ENCODE results near the gene PEX5L.
"Not testable (repeated sequence)": the region's sequence is repeated elsewhere in the genome, so short reads cannot be mapped to it uniquely, and the experiment has no call there.

The PEX5L gene, protein sequence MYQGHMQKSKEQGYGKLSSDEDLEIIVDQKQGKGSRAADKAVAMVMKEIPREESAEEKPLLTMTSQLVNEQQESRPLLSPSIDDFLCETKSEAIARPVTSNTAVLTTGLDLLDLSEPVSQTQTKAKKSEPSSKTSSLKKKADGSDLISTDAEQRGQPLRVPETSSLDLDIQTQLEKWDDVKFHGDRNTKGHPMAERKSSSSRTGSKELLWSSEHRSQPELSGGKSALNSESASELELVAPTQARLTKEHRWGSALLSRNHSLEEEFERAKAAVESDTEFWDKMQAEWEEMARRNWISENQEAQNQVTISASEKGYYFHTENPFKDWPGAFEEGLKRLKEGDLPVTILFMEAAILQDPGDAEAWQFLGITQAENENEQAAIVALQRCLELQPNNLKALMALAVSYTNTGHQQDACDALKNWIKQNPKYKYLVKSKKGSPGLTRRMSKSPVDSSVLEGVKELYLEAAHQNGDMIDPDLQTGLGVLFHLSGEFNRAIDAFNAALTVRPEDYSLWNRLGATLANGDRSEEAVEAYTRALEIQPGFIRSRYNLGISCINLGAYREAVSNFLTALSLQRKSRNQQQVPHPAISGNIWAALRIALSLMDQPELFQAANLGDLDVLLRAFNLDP

DNA sequence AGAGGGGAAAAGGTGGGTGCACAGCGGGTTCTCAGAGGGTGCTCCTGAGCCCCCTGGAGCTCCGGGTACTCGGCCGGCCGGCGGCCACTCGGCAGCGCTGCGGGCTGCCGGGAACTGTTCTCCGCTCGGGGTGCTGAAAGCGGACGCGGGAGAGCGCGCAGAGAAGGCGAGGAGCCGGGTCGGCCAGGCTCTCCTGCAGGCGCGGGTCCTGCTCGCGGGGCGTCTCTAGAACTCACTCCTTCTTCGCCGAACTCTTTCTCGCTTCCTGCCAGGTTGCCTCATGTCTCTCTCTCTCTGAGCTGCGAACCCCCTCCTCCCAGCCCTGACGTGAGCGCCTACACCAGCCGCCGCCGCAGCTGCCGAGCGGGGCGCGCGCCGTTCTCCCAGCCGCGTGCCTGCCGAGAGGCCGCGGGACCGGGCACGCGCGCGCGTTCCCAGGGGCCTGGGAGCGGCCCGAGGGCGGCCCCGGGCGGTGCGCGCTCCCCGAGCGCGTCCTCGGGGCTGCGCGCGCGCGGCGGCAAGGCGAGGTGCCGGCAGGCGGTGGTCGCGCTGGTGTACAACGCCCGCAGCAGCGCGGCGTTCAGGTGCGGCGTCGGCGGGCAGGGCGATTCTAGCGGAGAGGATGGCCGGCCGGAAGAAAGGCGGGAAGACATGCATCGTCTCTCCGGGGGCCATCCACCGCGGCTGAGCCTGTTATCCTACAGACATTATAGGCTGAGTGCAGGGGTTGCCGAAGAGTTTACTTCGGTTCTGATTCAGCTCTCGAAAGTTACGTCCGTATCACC lies at the start of gene PEX5L:
Gene PEX5L (minus strand): TSS at position 267 of the 785 bp plus-strand sequence. CDS start 338 bp downstream, outside the sequence.
- in situ Hi-C loops (cut with MboI; ENCODE audit: low sequenced_read_pairs) = no loop called here

DNA sequence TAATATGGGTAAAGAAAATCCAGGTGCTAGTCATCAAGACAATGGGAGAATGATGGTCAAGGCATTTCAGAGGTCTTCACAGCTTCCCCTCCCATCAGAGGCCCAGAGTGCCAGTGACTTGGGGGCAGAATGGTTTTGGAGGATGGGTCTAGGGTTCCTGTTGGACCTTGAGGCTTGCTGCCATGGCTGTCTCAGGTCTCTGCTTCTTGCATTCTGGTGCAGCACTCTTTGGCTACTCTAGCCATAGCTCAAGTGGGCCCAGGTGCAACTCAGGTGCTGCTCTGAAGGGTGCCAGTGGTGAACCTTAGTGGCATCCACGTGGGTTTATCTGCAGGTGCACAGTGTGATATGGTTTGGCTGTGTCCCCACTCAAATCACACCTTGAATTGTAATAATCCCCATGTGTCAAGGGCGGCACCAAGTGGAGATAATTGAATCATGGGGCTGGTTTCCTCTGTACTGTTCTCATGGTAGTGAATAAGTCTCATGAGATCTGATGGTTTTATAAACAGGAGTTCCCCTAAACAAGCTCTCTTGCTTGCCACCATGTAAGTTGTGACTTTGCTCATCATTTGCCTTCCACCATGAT lies 48.5 kb upstream of the PEX5L start:
- in situ Hi-C loops (cut with MboI; ENCODE audit: low sequenced_read_pairs) = no loop called here

DNA sequence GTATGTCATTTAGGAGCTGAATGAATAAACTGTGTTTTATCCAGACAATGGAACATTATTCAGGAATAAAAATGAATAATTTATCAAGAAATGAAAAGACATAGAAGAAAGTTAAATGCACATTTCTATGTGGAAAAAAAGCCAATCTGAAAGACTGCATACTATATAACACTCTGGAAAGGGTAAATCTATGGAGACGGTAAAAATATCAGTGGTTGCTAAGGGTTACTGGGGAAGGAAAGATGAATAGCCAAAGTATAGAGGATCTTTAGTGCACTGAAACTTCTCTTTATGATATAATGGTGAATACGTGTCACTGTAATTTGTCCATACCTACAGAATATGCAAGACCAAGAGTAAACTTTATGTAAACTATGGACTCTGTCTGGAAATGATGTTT lies 46.0 kb upstream of the PEX5L start:
- in situ Hi-C loops (cut with MboI; ENCODE audit: low sequenced_read_pairs) = no loop called here

DNA sequence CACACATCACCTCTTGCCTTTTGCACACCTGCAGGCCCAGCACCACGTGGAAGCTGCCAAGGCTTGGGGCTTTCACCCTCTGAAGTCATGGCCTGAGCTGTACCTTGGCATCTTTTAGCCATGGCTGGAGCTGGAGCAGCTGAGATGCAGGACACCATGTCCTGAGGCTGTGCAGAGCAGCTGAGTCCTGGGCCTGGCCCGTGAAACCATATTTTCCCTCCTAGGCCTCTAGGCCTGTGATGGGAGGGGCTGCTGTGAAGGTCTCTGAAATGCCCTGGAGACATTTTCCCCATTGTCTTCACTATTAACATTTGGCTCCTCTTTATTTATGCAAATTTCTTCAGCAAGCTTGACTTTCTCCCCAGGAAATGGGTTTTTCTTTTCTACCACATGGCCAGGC lies 41.9 kb upstream of the PEX5L start:
- in situ Hi-C loops (cut with MboI; ENCODE audit: low sequenced_read_pairs) = no loop called here

DNA sequence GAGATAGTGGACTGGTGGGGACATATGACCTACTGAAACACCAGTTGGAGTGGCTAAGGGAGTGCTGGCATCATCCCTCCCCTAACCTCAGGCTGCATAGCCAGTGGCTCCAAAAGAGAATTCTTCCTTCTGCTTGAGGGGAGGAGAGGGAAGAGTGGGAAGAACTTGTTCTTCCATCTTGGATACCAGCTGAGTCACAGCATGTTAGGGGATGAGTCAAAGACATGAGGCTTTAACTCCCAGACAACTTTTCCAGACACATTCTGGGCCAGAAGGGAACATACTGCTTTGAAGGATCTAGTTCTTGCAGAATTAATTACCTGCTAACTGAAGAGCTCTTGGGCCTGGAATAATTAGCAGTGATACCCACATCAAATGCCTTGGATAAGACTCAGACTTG lies 36.8 kb upstream of the PEX5L start:
- in situ Hi-C loops (cut with MboI; ENCODE audit: low sequenced_read_pairs) = no loop called here

DNA sequence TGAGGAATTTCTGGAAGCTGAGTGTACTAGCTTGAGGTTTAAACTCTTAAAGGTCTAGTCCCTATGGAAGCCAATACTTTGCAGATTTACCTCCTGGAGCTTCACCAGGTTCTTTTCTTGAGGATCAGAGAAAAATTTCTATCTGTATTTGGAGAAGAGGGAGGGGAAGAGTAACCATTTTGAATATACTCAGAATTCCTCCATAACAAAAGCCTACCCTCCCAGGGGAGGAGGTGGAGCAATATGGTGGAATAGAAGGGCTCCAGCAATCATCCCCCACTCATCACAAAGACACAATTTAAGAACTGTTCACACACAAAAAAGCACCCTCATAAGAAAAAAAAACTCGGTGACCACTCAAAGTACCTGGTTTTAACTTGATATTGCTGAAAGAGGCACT lies 36.0 kb upstream of the PEX5L start:
- in situ Hi-C loops (cut with MboI; ENCODE audit: low sequenced_read_pairs) = no loop called here

DNA sequence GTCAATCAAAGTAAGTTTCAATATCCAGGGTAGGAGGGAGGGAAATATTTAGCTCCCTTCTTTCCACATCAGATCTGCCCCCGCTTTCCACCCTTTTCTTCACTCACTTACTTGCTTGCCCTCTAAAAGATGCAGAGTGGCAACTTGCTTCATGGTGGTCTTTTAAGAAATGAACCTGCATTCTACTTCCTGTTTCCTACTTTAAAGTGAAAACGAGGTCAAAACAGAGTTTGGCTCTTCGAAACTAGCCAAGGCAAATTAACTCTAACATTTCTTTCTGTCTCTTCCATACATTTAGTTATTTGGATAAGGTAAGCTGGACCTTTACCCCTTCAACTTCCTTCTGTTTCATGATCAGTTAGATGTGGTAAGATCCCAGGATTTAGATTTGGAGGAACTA lies 34.2 kb upstream of the PEX5L start:
- in situ Hi-C loops (cut with MboI; ENCODE audit: low sequenced_read_pairs) = no loop called here

DNA sequence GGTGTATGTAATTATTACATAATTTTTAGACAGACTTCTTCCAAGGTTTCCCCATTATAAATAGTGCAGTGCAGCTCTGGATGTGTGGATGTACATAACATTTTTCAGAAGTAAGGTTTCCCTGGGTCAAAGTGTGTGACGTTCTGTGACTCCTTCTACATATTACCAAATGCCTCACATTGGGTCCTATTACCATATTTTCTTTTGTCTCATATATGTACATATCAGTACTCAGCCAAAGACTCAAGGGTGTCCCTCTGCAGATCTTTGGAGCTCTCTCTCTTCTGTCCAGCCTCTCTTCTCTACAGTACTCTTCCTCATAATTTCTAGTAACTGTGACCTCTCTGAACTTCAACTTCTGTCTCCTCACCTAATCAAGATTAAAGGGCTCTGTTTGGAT lies 31.3 kb upstream of the PEX5L start:
- in situ Hi-C loops (cut with MboI; ENCODE audit: low sequenced_read_pairs) = no loop called here

DNA sequence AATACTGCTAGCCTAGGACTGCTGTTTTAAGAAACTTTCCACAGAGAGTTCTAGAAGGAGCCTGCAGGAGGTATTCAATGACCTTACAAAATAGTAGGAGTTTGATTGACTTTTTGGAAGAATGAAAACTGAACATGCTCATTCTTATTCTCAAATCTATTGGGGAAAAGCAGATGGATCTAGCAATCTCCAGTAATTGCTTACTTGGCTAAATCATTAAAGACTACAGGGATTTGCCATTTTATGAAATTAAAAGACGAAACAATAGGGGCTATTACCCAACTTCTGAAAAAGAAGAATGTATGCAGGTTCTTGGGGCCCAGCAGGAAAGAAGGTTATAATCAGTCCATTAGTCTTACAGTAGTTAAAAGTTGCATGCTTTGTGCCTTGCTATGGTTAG lies 29.9 kb upstream of the PEX5L start:
- in situ Hi-C loops (cut with MboI; ENCODE audit: low sequenced_read_pairs) = no loop called here

DNA sequence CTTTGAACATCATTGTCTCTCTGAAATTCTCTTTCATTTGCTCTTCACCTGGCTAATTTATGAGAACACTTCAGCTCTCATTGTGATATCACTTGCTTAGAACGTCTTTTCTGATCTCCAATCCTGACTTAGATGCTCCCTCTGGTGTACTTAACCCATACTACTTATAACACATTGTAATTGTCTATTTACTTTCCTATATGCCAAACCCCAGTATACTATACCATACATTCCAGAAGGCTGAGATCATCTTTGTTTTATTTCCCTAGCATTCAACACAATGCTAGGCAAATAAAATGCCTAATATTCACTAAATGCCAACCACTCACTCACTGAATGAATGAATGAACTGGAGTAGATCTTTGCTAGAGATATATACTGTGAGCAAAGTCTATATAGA lies 27.0 kb upstream of the PEX5L start:
- in situ Hi-C loops (cut with MboI; ENCODE audit: low sequenced_read_pairs) = no loop called here

DNA sequence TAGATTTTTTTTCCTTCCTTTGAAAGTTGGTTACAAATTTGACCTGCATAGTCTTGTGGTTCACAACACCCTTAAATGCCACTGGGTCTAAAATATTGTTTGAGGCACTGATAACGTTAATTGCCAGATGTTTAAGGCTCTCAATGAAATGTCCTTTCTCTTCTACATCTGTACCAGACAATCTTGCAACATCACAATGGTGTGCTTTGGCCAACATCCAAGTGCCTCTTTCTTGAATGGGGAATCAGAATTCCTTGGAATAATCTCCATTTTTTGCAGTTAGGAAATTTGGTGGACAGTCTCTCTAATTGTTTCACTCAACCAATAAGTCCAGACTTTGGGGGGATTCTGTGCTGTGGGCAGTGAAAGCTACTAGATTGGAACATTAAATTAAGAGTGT lies 26.0 kb upstream of the PEX5L start:
- in situ Hi-C loops (cut with MboI; ENCODE audit: low sequenced_read_pairs) = no loop called here

DNA sequence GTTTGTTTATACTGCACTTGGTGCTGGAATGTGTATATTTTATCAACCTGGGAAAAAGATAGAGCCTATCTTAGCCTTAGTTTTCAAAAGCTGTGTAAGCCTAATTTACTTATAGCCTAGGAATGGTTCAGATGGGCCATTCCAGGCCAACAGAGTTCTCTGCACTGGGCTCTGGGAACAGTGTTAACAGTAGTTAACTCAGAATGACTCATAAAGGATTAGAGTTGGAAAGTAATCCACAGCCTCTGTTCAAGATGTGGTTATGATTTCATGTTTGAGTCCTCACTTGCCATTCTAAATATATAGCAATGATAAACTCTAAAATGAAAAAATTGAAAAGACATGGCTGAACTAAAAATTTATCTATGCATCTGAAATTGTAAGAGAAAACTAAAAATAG lies 22.6 kb upstream of the PEX5L start:
- in situ Hi-C loops (cut with MboI; ENCODE audit: low sequenced_read_pairs) = no loop called here

DNA sequence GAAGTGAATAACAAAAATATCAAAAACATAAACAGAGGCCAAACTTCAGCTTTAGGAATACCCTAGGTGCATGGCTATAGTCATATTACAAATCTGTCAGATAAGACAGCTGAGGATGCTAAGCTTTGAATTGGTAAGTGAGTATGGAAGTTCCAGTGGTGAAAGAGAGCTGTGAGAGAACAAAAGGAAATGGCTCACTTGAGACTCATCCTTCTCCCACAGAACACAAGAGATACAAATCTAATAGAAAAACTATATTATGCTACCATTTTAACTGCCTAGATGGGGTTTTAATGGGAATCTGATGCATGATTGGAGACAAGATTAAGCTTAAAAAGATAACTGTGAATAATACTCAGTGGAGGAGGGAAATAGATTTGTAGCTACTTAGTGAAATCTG lies 21.5 kb upstream of the PEX5L start:
- in situ Hi-C loops (cut with MboI; ENCODE audit: low sequenced_read_pairs) = no loop called here

DNA sequence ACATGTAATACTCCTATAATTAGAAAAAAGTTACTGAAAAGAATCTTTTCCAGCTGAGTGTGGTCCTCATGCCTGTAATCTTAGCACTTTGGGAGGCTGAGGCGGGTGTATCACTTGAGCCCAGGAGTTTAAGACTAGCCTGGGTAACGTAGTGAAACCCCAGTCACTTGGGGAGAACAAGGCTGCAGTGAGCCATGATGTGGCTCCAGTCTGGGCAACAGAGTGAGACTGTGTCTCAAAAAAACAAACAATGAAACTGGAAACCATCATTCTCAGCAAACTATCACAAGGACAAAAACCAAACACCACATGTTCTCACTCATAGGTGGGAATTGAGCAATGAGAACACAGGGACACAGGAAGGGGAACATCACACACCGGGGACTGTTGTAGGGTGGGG lies 18.9 kb upstream of the PEX5L start:
- in situ Hi-C loops (cut with MboI; ENCODE audit: low sequenced_read_pairs) = not testable (repeated sequence)

DNA sequence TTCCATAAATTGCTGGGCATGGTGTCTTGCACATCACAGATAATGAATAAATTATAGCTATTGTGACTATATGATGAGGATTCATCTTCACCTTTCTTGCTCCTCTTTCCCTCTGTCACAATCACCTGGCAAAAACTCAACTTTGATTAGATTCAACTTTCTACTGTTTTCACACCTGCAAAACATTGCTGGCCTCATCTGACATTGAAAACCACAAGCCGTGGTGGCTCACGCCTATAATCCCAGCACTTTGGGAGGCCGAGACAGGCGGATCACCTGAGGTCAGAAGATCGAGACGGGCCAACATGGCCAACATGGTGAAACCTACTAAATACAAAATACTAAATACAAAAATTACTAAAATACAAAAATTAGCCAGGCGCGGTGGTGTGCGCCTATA lies 12.7 kb upstream of the PEX5L start:
- in situ Hi-C loops (cut with MboI; ENCODE audit: low sequenced_read_pairs) = no loop called here

DNA sequence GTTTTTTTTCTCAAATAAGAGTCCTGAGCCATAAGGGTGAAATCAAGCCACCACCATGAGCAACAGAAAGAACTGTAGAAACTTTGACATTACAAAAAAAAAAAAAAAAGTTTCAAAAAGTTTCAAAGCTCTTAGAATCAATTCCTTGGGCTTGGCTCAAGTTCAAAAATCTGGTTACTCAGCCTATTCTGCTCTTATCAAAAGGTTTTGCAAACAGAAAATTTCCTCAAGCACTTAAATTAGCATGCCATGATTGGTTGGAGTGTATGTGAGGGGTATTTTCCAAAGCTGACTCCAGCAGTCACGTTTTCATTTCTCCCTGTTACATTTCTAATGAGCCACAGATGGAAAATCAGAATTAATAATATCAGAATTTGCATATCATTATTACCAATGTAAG lies 12.1 kb upstream of the PEX5L start:
- in situ Hi-C loops (cut with MboI; ENCODE audit: low sequenced_read_pairs) = no loop called here

DNA sequence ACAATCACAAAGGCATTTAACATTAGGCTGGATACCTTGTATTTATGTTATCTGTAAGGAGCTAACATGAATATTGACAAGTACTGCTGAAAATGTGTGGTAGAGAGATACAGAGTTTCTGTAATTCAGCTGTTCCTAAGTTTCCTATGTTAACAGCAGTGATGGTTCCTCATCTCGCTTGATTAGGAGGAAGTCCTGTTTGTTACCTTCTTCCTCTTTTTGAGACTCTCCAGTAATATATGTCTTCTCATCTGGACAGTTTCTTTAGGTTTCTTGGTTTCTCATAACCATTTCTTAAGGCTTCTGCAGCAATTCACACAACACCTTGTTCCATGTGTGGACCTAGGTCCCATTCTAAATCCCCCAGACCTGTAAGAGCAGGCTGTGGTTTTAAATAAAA lies 11.4 kb upstream of the PEX5L start:
- in situ Hi-C loops (cut with MboI; ENCODE audit: low sequenced_read_pairs) = no loop called here

DNA sequence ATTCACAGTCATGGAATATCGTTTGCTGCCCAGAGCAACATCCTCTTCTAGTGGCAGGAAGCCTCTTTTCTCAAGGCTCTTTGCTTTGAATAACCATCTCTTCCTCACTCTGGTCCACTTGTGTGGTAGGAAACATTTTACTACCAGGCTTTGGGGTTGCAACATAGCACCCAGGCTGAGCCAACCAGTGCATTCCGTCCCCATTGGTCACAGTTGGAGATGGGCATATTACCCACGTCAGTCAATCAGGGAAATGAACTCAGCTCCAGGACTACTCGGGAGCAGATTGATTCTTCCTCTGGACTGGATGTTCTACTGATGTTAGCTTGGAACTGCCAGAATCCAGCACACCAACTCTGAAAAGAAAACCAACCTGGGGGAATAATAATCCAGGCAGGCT lies 4.2 kb upstream of the PEX5L start:
- in situ Hi-C loops (cut with MboI; ENCODE audit: low sequenced_read_pairs) = no loop called here

DNA sequence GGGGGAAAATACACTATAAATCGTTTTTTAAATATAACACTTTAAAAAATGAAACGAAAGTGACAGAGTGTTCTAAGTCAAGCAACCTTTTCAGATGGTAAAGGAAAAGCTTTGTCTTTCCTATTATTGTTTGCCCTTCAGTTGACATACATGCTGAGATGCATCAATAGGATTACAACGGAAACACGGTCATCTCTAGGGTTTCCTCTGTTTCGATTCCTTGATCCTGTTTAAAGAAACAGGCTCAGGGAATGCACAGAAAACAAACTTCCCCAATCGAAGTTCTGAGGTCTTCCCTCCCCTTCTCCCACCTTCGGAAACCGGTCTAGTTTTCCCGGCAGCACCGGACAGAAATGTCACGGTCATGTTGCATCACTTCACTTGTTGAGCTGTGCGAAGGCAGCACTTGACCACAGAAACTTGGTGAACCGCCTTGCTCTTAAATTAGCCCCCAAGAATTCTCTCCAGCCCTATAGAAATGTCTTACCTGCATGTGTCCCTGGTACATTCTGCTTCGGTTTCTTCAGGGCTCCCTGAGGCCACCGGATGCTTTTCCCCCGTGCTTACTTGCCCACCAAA lies 556 bp downstream of the PEX5L start:
- in situ Hi-C loops (cut with MboI; ENCODE audit: low sequenced_read_pairs) = no loop called here

DNA sequence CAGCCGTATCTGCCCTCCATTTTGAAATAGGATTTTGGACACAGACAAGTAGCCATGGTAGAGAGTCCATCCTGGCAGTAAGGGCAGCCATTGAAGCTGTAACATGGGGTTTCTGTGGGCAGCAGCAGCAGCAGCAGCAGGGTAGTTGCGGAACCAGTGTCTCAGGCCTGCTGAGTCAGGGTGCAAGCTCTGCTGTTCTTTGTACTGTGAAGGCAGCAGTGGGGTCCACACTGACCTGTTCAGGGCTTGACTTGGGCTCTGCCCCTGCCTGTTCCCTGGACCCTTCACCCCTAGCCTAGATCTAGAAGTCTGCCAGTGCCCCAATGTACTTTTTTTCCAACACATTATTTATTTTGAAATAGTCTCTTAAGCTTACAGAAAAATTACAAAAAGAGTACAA lies 9.7 kb downstream of the PEX5L start:
- in situ Hi-C loops (cut with MboI; ENCODE audit: low sequenced_read_pairs) = no loop called here

DNA sequence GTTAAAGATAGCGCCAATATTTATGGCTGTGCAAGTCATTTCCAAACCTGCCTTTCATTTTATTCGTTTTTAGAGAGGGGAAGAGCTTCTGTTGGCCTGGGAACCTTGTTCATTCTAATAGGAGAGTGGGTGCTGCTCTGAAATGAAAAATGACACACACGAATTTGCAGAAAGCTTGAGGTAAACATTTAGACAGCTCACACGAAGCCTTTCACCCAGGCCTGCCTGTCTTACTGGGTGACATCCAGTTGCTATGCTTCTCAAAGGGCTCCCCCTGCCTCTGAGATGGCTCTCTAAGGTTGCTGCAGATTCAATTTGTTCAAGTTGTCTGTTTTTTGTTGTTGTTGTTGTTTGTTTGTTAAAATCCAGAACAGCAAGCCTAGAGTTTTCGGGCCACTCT lies 18.2 kb downstream of the PEX5L start:
- in situ Hi-C loops (cut with MboI; ENCODE audit: low sequenced_read_pairs) = no loop called here
